Chondrocyte (in vitro differentiated cells): ENCODE results near the gene KIT. TPM values are rescaled to one million over a fixed set of nuclear protein-coding genes. Genes with fewer than 3 reads are reported as not detected.

Experiments used
- DNase-seq: peaks from one replicate; pipeline ENCODE4 v3.0.0; 2021; ENCODE audit warnings: mixed read lengths, low spot score
- H3K27ac Mint-ChIP-seq: one replicate; pipeline ENCODE4 v1.8.0; 2021; ENCODE audit warnings: mild to moderate bottlenecking, moderate library complexity, mixed read lengths; ENCODE audit not compliant: unreplicated experiment
- H3K27me3 Mint-ChIP-seq: 2 replicates; pipeline ENCODE4 v1.8.0; 2021; ENCODE audit warnings: low read depth, mixed read lengths
- H3K36me3 Mint-ChIP-seq: 2 replicates; pipeline ENCODE4 v1.8.0; 2021; ENCODE audit warnings: low read depth, mixed read lengths
- H3K4me1 Mint-ChIP-seq: 2 replicates; pipeline ENCODE4 v1.8.0; 2021; ENCODE audit warnings: low read depth, mild to moderate bottlenecking, mixed read lengths
- H3K4me3 Mint-ChIP-seq: one replicate; pipeline ENCODE4 v1.8.0; 2021; ENCODE audit warnings: mild to moderate bottlenecking, moderate library complexity, mixed read lengths; ENCODE audit not compliant: unreplicated experiment
- H3K9me3 Mint-ChIP-seq: 2 replicates; pipeline ENCODE4 v1.8.0; 2021; ENCODE audit warnings: low read depth, mixed read lengths
- total RNA-seq: library from RNA; stranded (reverse); gene quantifications from 3 replicates; pipeline ENCODE4 v1.2.1, GENCODE V29; 2021
- TF ChIP-seq, protein P1 (sequence below): fragments of 200-600 bp; sonication (generic); IDR thresholded peaks from 2 replicates; pipeline ENCODE4 v1.5.0; 2021; ENCODE audit warnings: antibody characterized with exemption, mild to moderate bottlenecking, moderate library complexity

Gene KIT
- total RNA-seq, 1 donor from 2014 or later = 6.7 TPM

DNA sequence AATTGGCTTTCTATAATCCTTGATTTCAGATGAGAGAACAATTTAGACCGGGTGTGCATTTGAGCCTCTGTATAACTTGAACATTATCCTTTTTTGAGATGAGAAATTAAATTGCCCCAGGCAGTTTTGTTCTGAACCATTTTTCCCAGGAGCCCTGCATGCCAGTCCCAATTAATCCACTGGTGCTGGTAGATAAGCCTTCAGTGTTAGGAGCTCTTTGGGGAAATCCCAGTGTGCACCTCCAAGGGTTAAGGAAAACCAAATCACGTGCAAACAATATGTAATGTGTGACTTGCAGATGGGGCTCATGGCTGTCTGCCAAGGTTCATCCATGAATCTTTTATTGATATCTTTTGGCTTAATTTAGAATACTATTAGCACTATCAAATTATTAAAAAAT, 43.2 kb downstream of the KIT start:
- H3K4me3 Mint-ChIP-seq = no peak overlapping the region
- H3K36me3 Mint-ChIP-seq = peaks cover 5% of the 10 kb centered on the region
- H3K4me1 Mint-ChIP-seq = no peaks in the 10 kb centered on the region
- no peak overlapping the region for H3K27ac Mint-ChIP-seq
- no peak for DNase-seq
- no peaks in the 10 kb centered on the region for H3K27me3 Mint-ChIP-seq
- TF ChIP-seq, protein P1, sequence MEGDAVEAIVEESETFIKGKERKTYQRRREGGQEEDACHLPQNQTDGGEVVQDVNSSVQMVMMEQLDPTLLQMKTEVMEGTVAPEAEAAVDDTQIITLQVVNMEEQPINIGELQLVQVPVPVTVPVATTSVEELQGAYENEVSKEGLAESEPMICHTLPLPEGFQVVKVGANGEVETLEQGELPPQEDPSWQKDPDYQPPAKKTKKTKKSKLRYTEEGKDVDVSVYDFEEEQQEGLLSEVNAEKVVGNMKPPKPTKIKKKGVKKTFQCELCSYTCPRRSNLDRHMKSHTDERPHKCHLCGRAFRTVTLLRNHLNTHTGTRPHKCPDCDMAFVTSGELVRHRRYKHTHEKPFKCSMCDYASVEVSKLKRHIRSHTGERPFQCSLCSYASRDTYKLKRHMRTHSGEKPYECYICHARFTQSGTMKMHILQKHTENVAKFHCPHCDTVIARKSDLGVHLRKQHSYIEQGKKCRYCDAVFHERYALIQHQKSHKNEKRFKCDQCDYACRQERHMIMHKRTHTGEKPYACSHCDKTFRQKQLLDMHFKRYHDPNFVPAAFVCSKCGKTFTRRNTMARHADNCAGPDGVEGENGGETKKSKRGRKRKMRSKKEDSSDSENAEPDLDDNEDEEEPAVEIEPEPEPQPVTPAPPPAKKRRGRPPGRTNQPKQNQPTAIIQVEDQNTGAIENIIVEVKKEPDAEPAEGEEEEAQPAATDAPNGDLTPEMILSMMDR = no peak
- no peaks in the 10 kb centered on the region for H3K9me3 Mint-ChIP-seq

DNA sequence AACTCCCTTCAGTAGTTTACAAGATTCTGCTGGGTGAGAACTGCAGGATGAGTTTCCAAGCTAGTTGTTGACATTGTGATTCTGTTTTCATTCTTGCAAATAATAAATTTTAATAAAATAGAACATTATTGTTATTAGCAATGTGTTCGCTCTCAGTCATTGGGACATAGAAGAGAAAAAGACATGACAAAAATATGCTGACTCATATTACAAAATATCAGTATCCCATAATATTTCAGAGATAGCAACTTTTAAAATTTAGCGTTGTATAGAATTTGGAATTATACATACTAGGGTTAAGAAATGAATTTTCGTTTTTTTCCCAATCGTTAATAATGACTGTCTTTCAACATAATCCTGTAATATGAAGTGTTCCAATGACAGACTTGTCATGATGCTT, 45.4 kb downstream of the KIT start:
- no peak overlapping the region for H3K27ac Mint-ChIP-seq
- H3K9me3 Mint-ChIP-seq = no peaks in the 10 kb centered on the region
- no peaks in the 10 kb centered on the region for H3K4me1 Mint-ChIP-seq
- DNase-seq = no peak
- TF ChIP-seq, protein P1 = no peak
- H3K36me3 Mint-ChIP-seq = peaks cover 7% of the 10 kb centered on the region
- H3K27me3 Mint-ChIP-seq = no peaks in the 10 kb centered on the region
- H3K4me3 Mint-ChIP-seq = no peak overlapping the region

DNA sequence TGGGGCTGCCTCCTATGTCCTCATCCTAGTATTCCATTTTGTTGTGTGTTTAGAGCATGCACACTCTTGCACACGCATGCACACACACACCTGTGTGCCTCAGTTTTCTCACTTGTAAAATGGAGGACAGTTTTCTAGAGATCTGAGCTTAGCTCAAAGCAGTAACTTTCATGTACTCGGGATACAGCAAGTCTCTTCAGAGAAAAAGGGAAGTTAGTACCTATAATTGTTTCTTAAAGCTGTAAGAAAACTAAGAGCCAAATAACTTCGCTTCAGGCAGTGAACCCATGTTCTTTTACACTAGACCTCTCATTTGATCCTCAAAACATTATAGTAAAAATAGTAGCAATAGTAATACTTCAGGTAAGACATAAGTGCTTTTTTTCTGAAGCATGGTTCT, 49.6 kb downstream of the KIT start:
- TF ChIP-seq, protein P1 = no peak
- Mint-ChIP-seq H3K27me3 (no peaks in the 10 kb centered on the region), H3K36me3 (peaks cover 4% of the 10 kb centered on the region), H3K27ac (no peak overlapping the region), H3K4me1 (no peaks in the 10 kb centered on the region), H3K9me3 (no peaks in the 10 kb centered on the region), H3K4me3 (no peak overlapping the region)
- DNase-seq = no peak

DNA sequence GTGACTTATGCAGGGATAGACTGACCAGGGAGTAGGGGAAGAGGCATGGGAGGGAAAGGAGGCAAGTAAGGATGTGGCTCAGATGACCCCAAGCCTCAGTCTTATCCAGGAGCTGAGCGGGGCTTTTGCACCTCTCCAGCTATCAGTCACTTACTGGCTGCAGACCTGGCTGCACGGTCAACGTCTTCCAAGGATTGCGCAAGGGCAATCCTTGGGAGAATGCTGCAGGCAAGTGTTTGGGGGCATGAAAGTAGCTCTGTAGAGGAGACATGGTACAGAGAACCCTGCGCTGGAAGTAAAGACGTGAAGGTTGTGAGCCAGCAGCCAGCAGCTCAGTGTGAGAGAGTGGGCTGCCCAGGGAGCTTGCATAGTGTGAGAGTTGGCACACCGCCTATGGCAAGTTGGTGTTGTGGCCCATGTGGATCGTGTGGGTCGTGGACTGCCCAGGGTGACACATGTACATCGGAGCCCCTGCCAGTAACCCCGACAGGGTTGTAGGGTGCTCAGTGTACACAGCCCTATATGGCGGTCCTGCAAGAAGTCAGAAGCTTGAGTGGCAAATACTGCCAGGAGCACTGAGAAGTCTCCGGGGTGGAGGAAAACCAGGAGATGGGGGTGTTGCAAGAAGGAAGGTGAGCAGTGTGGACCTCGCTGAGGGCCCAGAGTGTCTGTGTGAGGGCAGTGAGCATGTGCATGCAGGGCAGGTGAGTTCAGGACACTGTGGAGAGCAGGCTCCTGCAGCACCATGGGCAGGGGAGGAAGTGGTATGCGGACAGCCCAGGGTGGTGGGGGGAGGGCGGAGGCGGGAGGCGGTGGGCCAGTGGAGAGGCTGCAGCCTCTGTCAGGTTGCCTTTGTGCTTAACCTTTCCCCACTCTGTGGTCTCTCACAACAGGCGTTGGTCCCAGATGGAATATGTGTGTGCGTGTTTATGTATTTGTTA, 50.9 kb downstream of the KIT start:
- no peaks in the 10 kb centered on the region for H3K27me3 Mint-ChIP-seq
- H3K4me1 Mint-ChIP-seq = no peaks in the 10 kb centered on the region
- H3K27ac Mint-ChIP-seq = no peak overlapping the region
- TF ChIP-seq, protein P1 = no peak
- H3K36me3 Mint-ChIP-seq = peaks cover 4% of the 10 kb centered on the region
- no peak for DNase-seq
- H3K4me3 Mint-ChIP-seq = no peak overlapping the region
- H3K9me3 Mint-ChIP-seq = no peaks in the 10 kb centered on the region

DNA sequence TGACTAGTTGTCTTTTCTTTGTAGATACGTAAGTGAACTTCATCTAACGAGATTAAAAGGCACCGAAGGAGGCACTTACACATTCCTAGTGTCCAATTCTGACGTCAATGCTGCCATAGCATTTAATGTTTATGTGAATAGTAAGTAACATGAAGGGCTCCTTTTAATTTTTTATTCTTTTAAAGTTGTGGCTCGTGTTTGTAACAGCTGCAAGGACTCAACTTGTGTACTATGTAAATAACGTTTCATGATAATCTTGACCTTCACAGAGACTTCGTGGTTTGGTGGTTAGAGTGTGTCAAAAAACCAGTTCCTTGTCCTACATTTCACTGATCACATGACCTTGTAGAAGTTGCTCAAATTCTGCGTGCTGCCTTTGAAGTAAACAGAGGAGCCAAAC, 51.6 kb downstream of the KIT start:
- no peaks in the 10 kb centered on the region for H3K9me3 Mint-ChIP-seq
- no peaks in the 10 kb centered on the region for H3K4me1 Mint-ChIP-seq
- TF ChIP-seq, protein P1 = no peak
- H3K36me3 Mint-ChIP-seq = peaks cover 4% of the 10 kb centered on the region
- DNase-seq = no peak
- no peak overlapping the region for H3K27ac Mint-ChIP-seq
- no peaks in the 10 kb centered on the region for H3K27me3 Mint-ChIP-seq
- H3K4me3 Mint-ChIP-seq = no peak overlapping the region
